ENCODE data around the gene CDC42BPB. TPM values are rescaled to one million over a fixed set of nuclear protein-coding genes. Genes with fewer than 3 reads are reported as not detected.

Gene CDC42BPB
- total RNA-seq, 1 donor: 118 TPM

DNA sequence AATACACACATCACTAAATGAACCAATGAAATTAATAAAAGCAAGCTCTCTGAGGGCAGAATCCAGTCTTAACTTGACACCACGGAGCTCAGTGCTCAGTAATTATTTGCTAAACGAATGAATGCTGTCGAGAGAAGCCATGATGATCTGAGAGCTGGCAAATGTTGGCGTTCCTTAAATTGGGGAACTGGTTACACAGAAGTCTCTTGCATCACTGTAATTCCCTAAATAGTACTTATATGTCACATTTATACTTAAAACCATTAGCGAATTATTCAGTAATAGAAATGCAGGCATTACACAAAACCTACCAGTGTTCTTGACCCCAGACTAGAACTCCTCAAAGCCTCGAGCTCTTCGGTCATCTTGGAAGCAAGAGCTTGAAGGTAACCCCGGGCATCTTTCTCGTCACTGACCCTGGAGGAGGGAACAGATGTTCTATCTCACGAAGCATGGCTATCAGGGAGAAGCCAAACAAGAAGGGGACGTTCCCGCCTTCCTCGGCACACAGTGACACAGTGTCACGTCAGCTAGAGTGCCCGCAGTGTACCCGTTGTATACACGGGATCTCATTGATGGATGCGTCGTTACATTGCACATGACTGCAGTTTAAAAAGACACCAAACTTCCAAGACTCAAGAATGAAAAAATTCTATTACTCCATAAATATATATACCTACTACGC lies 91.2 kb downstream of the CDC42BPB start:
- Histone ChIP-seq H2AFZ (ENCODE audit: low read length) (no peak overlapping the region), H3K4me3 (ENCODE audit: insufficient read depth, low read length) (no peak overlapping the region), H4K20me1 (ENCODE audit: insufficient read depth, low read length) (no peaks in the 10 kb centered on the region), H3K4me1 (ENCODE audit: insufficient read depth, low read length) (no peaks in the 10 kb centered on the region), H3K79me2 (ENCODE audit: insufficient read depth, low read length) (no peaks in the 10 kb centered on the region), H3K4me2 (ENCODE audit: insufficient read depth, low read length) (no peak overlapping the region), H3K9me3 (ENCODE audit: low read depth, low read length) (no peaks in the 10 kb centered on the region), H3K36me3 (ENCODE audit: insufficient read depth, low read length) (peaks cover 94% of the 10 kb centered on the region), H3K27me3 (ENCODE audit: insufficient read depth, low read length) (no peaks in the 10 kb centered on the region), H3K27ac (ENCODE audit: low read depth, low read length) (no peak overlapping the region)
- DNase-seq (ENCODE audit: insufficient read length, low spot score, missing footprints): no peak
- TF ChIP-seq, protein P1, sequence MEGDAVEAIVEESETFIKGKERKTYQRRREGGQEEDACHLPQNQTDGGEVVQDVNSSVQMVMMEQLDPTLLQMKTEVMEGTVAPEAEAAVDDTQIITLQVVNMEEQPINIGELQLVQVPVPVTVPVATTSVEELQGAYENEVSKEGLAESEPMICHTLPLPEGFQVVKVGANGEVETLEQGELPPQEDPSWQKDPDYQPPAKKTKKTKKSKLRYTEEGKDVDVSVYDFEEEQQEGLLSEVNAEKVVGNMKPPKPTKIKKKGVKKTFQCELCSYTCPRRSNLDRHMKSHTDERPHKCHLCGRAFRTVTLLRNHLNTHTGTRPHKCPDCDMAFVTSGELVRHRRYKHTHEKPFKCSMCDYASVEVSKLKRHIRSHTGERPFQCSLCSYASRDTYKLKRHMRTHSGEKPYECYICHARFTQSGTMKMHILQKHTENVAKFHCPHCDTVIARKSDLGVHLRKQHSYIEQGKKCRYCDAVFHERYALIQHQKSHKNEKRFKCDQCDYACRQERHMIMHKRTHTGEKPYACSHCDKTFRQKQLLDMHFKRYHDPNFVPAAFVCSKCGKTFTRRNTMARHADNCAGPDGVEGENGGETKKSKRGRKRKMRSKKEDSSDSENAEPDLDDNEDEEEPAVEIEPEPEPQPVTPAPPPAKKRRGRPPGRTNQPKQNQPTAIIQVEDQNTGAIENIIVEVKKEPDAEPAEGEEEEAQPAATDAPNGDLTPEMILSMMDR (IDR thresholded peaks at IDR 0.05; ENCODE audit: extremely low read depth, low read depth, low read length): no peak

DNA sequence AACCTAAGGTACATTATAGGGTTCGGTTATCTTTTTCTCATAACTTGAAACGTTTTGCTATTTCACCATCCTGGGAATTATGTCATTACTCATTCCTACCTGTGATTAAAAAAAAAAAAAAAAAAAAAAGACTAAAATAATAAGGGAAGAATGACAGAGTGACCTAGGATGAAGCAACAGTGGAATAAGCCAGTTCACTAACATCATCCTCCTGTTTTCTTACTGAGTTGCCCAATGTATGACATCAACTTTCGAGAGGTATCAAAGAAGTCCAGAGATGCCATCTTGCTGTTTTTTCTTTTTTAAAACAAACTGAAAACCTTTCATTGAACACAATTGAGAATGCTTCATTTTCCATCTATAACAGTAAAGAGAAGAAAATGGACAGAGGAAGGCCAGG lies 92.1 kb downstream of the CDC42BPB start:
- Histone ChIP-seq H2AFZ (ENCODE audit: low read length) (no peak overlapping the region), H3K27me3 (ENCODE audit: insufficient read depth, low read length) (no peaks in the 10 kb centered on the region), H3K79me2 (ENCODE audit: insufficient read depth, low read length) (no peaks in the 10 kb centered on the region), H3K9me3 (ENCODE audit: low read depth, low read length) (no peaks in the 10 kb centered on the region), H3K4me2 (ENCODE audit: insufficient read depth, low read length) (no peak overlapping the region), H3K4me3 (ENCODE audit: insufficient read depth, low read length) (no peak overlapping the region), H3K36me3 (ENCODE audit: insufficient read depth, low read length) (peaks cover 92% of the 10 kb centered on the region), H3K4me1 (ENCODE audit: insufficient read depth, low read length) (no peaks in the 10 kb centered on the region), H4K20me1 (ENCODE audit: insufficient read depth, low read length) (no peaks in the 10 kb centered on the region), H3K27ac (ENCODE audit: low read depth, low read length) (no peak overlapping the region)
- DNase-seq (ENCODE audit: insufficient read length, low spot score, missing footprints): no peak
- TF ChIP-seq, protein P1 (IDR thresholded peaks at IDR 0.05; ENCODE audit: extremely low read depth, low read depth, low read length): no peak

DNA sequence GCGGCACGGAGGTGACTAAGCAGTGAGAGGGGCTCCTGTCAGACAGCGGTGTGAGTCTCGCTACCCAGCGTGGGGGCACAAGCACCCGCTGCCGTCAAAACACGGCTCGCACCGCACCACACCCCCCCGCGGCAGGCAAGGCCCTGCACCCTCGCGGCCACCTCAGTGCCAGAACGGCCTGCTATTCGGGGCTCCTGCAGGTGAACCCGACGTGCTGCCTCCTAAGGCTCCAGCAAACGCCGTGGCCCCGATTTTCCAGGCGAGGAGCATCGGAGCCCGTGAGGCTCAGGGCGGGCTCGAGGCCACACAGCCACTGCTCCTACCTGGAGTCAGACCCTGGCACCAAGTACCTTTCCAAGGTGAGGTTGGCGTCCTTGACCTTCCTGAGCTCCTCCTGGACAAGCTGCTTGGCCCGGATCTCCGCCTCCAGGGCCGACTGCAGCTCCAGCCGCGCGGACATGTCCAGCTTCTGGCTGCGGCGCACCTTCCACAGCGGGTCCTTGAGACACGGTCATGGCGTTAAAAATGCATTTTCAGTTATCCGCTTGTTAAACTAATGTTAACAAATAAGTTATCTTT lies 93.1 kb downstream of the CDC42BPB start:
- no peak overlapping the region for H2AFZ ChIP-seq (ENCODE audit: low read length)

DNA sequence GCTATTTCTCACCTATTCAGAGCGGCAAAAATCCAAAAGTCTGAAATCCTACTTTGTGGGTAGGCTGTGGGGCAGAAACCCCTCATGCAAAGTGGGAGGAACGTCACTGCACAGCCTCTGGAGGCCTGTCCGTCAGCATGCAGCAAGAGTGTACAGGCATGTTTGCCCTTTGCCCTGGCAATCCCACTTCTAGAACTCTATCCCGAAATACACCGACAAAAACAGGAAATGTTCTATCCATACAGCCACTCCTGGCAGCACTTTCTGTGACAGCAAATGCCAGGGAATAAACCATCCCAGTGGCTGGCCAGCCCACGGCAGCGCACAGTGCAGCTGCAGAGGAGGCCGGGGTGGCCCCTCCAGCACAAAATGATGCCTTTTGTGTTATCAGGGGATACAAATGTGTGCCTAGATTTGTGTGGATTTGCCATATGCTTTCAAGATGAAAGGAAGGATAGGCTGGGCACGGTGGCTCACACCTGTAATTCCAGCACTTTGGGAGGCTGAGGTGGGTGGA lies 95.2 kb downstream of the CDC42BPB start:
- Histone ChIP-seq H3K4me3 (ENCODE audit: insufficient read depth, low read length) (no peak overlapping the region), H2AFZ (ENCODE audit: low read length) (no peak overlapping the region), H3K27me3 (ENCODE audit: insufficient read depth, low read length) (no peaks in the 10 kb centered on the region), H3K79me2 (ENCODE audit: insufficient read depth, low read length) (no peaks in the 10 kb centered on the region), H3K9me3 (ENCODE audit: low read depth, low read length) (no peaks in the 10 kb centered on the region), H4K20me1 (ENCODE audit: insufficient read depth, low read length) (no peaks in the 10 kb centered on the region), H3K27ac (ENCODE audit: low read depth, low read length) (no peak overlapping the region), H3K4me2 (ENCODE audit: insufficient read depth, low read length) (no peak overlapping the region), H3K36me3 (ENCODE audit: insufficient read depth, low read length) (peaks cover 90% of the 10 kb centered on the region), H3K4me1 (ENCODE audit: insufficient read depth, low read length) (no peaks in the 10 kb centered on the region)
- DNase-seq (ENCODE audit: insufficient read length, low spot score, missing footprints): no peak
- TF ChIP-seq, protein P1 (IDR thresholded peaks at IDR 0.05; ENCODE audit: extremely low read depth, low read depth, low read length): no peak

More for the DNA sequence above, 93.1 kb downstream of the CDC42BPB start:
- H3K4me3 ChIP-seq (ENCODE audit: insufficient read depth, low read length): no peak overlapping the region
- H3K27ac ChIP-seq (ENCODE audit: low read depth, low read length): no peak overlapping the region
- TF ChIP-seq, protein P1 (IDR thresholded peaks at IDR 0.05; ENCODE audit: extremely low read depth, low read depth, low read length): no peak
- no peaks in the 10 kb centered on the region for H3K27me3 ChIP-seq (ENCODE audit: insufficient read depth, low read length)
- DNase-seq (ENCODE audit: insufficient read length, low spot score, missing footprints): no peak
- H3K36me3 ChIP-seq (ENCODE audit: insufficient read depth, low read length): peaks cover 92% of the 10 kb centered on the region
- H3K79me2 ChIP-seq (ENCODE audit: insufficient read depth, low read length): no peaks in the 10 kb centered on the region
- H3K4me2 ChIP-seq (ENCODE audit: insufficient read depth, low read length): no peak overlapping the region
- no peaks in the 10 kb centered on the region for H3K9me3 ChIP-seq (ENCODE audit: low read depth, low read length)
- H3K4me1 ChIP-seq (ENCODE audit: insufficient read depth, low read length): no peaks in the 10 kb centered on the region
- no peaks in the 10 kb centered on the region for H4K20me1 ChIP-seq (ENCODE audit: insufficient read depth, low read length)
